ENCODE data around the gene CBX7.

CBX7 gene

GRCh38 chr22:39148026-39148726, 4.3 kb downstream of the CBX7 start:
- DNase-seq (ENCODE audit: low read depth in 2 of 2, low spot score in 1 of 2) = no peak

- no peak for DNase-seq (ENCODE audit: low read depth in 2 of 2, low spot score in 1 of 2)
Measured at GRCh38 chr22:39147335-39148025, 5.0 kb downstream of the CBX7 start.

- no peak for DNase-seq (ENCODE audit: low read depth in 2 of 2, low spot score in 1 of 2)
Measured at GRCh38 chr22:39146256-39147101, 6.0 kb downstream of the CBX7 start.

- peak in 1 of 2 donors; percentile 28 for DNase-seq (ENCODE audit: low read depth in 2 of 2, low spot score in 1 of 2)
Measured at GRCh38 chr22:39144101-39144767, 8.2 kb downstream of the CBX7 start.

GRCh38 chr22:39142088-39142680, 10.3 kb downstream of the CBX7 start:
- DNase-seq (ENCODE audit: low read depth in 2 of 2, low spot score in 1 of 2) = no peak

- DNase-seq (ENCODE audit: low read depth in 2 of 2, low spot score in 1 of 2) = no peak
Measured at GRCh38 chr22:39139933-39140332, 12.5 kb downstream of the CBX7 start.

- DNase-seq (ENCODE audit: low read depth in 2 of 2, low spot score in 1 of 2) = no peak
Measured at GRCh38 chr22:39138357-39138997, 14.0 kb downstream of the CBX7 start.

GRCh38 chr22:39136317-39136716, 16.2 kb downstream of the CBX7 start:
- DNase-seq (ENCODE audit: low read depth in 2 of 2, low spot score in 1 of 2) = no peak

- no peak for DNase-seq (ENCODE audit: low read depth in 2 of 2, low spot score in 1 of 2)
Measured at GRCh38 chr22:39135092-39135896, 17.2 kb downstream of the CBX7 start.

- no peak for DNase-seq (ENCODE audit: low read depth in 2 of 2, low spot score in 1 of 2)
Measured at GRCh38 chr22:39134366-39135091, 18.0 kb downstream of the CBX7 start.

GRCh38 chr22:39133871-39134270, 18.6 kb downstream of the CBX7 start:
- no peak for DNase-seq (ENCODE audit: low read depth in 2 of 2, low spot score in 1 of 2)

GRCh38 chr22:39132871-39133524, 19.5 kb downstream of the CBX7 start:
- DNase-seq (ENCODE audit: low read depth in 2 of 2, low spot score in 1 of 2) = no peak

GRCh38 chr22:39132281-39132680, 20.2 kb downstream of the CBX7 start:
- DNase-seq (ENCODE audit: low read depth in 2 of 2, low spot score in 1 of 2) = no peak

GRCh38 chr22:39130892-39131855, 21.3 kb downstream of the CBX7 start:
- DNase-seq (ENCODE audit: low read depth in 2 of 2, low spot score in 1 of 2) = no peak

GRCh38 chr22:39130152-39130704, 22.3 kb downstream of the CBX7 start:
- DNase-seq (ENCODE audit: low read depth in 2 of 2, low spot score in 1 of 2) = no peak

GRCh38 chr22:39129746-39130145, 22.7 kb downstream of the CBX7 start:
- no peak for DNase-seq (ENCODE audit: low read depth in 2 of 2, low spot score in 1 of 2)

- DNase-seq (ENCODE audit: low read depth in 2 of 2, low spot score in 1 of 2) = no peak
Measured at GRCh38 chr22:39129081-39129480, 23.4 kb downstream of the CBX7 start.

All from stimulated activated CD8-positive, alpha-beta memory T cell treated with anti-CD3 and anti-CD28 coated beads, Interleukin-4, amount 100 ng/mL, for 1 hour (primary cell).